Stimulated activated CD8-positive, alpha-beta memory T cell treated with anti-CD3 and anti-CD28 coated beads, Interleukin-15, amount 100 ng/mL, for 48 hours (primary cell): ENCODE results near the gene PRSS33.

Experiments used
- DNase-seq, 2 donors: peaks; one replicate each; pipeline ENCODE4 v3.0.0-alpha.2; 2020; ENCODE audit warnings: low read depth in 2 of 2

Gene PRSS33

DNA sequence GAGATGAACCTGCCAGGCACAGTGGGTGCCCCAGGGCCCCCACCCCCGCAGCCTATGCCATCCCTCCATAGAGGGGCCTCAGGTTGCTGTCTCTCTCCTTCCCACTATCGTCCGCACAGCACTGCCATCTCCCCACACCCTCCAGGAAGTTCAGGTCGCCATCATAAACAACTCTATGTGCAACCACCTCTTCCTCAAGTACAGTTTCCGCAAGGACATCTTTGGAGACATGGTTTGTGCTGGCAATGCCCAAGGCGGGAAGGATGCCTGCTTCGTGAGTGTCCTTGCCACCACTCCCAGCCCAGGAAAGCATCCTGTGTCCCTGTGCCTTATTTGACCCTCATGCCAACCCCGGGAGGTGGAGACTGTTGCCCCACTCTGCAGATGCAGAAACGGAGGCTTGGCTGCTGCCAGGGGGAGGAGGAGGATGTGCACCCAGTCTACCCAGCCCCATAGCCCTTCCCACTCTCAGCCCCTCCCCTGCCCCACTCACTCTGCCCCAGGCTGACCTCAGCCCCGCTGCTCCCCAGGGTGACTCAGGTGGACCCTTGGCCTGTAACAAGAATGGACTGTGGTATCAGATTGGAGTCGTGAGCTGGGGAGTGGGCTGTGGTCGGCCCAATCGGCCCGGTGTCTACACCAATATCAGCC, 33.6 kb upstream of the PRSS33 start:
- no peak for DNase-seq

DNA sequence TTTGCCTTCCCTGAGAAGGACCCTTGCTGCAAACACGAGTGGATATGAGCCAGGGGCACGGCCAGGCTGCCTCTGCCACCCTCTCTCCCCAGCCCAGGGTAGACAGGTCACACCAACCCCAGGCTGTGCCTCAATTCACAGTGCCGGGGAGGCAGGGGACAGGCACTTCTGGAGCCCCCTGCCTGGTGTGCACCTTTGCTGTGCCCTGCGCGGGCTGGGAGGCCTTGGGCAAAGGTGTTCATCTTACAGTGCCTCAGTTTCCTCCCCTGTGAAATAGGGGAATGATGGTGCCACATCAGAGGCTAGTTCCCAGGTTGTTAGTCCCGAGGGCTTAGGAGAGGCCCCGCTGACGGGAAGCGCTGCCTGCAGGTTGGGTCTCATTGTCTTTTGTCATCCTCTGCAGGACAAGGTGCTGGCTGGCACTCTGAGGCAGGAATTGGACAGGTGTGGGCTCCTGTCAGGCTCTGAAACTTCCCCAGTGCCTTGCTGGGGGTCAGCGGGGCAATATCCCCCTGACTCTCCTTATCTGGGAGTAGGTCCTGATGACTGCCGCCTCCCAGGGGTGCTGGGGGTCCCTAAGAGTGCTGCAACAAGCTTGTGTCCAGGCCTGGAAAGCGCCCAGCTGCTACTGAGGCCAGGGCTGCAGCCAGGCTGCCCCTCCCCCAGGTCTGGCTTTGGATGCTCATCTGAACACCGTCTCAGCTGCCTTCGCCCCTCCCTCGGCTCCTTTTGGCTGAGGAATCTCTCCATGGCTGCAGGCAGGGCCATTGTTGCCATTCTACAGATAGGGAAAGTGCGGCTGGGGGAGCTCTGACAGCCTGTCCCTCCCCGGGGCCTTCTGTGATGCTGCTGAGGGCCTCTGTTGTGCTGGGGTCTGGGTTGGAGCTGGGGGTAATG, 32.8 kb upstream of the PRSS33 start:
- no peak for DNase-seq

DNA sequence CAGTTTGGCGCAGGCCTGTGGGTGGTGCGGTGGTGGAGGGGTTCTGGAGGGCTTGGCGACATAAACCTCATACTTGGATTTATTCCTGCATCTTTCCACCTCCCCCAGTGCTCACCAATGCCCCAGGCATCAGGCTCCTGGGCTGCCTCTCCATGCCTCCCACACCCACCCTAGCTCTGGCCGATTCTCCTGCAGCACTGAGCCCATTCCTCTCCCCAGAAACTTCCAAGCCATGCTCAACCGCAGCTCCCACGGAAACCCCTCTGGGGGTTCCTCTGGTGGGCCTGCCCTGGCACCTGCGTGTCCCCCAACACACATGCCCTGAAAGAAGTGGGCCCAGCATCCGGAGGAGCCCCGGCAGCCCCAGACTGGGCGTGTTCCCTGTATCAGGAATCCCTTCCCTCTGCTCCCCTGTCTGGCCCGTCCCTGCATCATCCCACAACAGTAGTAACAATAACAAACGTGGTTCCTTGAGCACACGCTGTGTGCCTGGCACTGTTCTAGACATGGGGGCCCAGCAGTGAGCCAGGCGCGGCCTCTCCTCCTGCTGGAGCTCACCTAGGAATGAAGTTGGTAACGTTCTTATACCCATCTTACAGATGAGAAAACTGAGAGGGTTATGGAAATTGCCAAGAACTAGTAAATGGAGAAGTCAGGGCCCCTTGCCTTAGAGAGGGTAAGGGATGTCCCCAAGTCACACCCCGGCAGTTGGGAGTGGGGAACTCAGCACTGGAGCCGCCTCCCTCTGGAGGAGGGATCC, 32.0 kb upstream of the PRSS33 start:
- no peak for DNase-seq

DNA sequence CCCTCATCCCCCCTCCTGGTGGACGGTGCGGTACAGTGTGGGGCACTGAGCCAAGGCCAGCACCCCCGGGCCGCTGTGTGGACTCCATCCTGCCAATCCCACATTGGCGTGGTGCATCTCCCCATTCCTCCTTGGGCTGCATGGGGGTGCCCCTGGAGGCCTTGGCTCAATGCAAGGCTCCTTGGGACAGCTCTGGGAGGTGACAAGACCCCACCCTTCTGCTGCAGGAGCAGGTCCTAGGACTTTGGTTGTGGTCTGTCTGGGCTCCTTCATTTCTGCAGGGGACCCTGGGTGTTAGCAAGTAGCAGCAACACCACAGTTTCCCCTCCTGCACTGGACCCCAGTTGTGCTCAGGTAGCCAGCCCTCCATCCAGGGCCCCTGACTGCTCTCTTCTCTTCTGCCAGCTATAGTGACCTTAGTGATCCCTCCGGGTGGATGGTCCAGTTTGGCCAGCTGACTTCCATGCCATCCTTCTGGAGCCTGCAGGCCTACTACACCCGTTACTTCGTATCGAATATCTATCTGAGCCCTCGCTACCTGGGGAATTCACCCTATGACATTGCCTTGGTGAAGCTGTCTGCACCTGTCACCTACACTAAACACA, 31.0 kb upstream of the PRSS33 start:
- no peak for DNase-seq

DNA sequence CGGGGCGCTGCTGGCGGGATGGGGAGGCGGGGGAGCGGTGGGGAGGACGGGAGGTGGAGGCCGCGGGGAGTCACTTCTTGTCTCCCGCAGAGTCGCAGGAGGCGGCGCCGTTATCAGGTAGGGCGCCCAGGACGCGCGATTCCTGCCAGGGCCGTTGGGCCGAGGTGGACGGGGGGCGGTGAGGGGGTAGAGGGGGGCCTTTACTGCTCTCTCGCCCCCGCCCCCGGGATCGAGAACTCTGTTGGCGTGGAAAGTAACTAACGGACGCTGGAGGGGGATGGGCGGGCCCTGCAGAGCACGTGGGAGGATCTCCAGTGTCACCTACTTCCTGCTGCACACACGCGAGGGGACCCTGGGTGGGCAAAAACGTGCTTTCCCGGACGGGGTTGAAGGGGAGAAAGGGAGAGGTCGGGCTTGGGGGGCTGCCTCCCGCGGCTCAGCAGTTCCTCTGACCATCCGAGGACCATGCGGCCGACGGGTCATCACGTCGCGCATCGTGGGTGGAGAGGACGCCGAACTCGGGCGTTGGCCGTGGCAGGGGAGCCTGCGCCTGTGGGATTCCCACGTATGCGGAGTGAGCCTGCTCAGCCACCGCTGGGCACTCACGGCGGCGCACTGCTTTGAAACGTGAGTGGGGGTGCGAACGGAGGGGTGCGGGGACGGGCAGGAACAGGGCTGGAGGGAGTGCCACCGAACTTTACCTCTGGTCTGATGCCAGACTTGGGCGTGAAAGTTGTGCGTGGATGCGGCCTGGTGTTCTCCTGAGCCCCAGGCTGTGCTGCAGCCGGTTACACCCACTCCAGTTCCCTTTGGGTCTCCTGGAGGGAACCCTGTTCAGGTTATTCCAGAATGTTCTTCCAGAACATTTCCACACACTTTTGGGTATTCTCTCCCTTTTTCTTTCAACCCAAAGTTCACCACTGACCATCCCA, 30.2 kb upstream of the PRSS33 start:
- no peak for DNase-seq

DNA sequence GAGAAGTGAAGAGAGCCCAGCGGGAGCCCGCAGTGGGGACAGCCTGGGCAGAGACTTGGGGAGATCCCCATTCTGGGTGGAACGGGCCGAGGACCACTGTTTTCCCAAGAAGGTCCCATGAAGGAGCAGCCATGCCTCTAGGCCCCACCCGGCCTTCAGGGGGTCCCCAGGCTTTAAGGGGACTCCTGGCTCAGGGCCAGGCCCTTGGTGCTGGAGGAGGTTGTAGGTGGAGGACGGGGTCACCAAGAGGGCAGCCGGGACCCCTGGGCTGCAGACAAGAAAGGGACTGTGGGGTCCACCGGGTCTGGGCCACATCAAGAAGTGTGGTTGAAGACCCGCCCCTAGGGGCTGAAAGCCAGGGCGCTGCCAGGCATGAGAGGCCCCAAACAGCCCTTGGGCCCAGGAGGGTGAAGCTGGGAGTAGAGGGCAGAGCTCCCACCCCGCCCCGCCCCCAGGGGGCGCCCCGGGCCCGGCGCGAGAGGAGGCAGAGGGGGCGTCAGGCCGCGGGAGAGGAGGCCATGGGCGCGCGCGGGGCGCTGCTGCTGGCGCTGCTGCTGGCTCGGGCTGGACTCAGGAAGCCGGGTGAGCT, 29.5 kb upstream of the PRSS33 start, which contains the start of gene PRSS21:
Gene PRSS21, plus strand, starts transcription at position 487 of the 589 bp plus-strand sequence. Its CDS starts 32 bp downstream, at position 519.
- DNase-seq: no peak

DNA sequence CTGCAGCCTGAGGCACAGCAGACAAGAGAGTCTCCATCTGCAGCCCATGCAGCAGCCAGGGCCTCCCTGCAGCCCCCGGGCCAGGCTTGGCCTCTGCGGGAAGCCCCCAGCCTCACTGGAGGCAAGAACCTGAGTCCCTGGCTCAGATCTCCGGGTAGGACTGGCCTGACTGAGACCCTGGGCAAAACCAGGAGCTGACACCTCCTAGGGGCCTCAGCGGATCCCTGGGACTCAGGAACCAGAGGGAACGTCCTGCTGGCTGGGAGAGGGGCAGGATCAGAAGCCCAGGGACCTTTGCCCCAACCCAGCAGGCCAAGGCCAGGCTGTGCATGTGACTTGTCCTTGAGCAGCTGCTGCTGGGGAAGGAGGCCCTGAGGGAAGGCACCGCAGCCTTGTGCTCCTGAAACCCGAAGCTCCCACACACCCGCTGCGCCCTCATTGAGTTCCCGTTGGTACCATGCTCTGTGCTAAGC, 28.0 kb upstream of the PRSS33 start:
- DNase-seq: no peak

DNA sequence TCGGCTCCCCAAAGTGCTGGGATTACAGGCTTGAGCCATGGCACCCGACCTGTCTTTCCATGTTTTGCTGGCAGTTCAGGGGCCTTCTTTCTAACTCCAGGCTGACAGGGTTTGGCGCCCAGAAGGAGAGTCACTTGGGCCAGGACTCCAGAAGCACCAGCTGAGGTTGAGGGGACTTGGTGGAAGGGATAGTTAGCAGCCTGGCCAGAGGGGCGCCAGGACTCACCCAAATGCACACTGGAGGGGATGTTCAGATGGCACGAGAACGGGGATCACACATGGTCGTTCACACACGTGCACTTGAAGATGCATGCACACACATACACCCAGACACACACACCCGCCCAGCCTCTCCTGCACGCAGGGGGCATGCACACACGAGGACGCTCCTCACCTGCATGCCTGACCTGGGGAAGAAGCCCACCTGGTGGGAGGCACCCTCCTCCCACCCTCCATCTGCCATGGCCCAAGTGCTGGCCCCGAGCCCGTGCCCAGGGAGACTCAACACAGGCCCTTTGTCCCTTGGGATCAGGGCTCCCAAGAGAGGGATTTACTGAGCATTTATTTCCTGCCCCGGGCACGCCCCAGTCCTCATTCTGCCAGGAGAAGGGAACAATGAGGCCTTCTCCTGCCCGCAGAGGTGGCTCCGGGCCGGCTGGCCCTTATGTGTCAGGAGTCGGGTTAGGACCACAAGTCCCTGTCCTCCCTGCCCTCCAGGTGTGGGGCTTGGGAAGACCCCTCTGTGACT, 27.4 kb upstream of the PRSS33 start:
- no peak for DNase-seq

DNA sequence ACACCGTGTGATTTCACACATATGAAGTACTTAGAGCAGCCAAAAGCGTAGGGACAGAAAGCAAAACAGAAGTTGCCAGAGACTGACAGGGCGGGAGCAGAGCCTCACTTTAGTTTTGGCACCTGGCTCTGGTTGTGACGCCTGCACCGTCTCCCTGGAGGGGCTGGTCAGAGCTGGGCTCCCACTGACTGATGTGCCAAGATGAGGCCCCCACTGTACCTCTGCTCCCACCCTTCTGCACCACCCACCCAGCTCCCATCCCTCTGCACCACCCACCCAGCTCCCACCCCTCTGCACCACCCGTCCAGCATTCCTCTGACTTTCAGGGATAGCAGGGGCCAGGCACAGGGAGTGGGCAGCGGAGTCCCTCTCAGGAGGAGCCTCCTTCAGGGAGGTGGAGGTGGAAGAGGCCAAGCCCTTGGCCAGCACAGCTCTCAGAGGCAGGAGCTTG, 26.4 kb upstream of the PRSS33 start:
- DNase-seq: no peak

DNA sequence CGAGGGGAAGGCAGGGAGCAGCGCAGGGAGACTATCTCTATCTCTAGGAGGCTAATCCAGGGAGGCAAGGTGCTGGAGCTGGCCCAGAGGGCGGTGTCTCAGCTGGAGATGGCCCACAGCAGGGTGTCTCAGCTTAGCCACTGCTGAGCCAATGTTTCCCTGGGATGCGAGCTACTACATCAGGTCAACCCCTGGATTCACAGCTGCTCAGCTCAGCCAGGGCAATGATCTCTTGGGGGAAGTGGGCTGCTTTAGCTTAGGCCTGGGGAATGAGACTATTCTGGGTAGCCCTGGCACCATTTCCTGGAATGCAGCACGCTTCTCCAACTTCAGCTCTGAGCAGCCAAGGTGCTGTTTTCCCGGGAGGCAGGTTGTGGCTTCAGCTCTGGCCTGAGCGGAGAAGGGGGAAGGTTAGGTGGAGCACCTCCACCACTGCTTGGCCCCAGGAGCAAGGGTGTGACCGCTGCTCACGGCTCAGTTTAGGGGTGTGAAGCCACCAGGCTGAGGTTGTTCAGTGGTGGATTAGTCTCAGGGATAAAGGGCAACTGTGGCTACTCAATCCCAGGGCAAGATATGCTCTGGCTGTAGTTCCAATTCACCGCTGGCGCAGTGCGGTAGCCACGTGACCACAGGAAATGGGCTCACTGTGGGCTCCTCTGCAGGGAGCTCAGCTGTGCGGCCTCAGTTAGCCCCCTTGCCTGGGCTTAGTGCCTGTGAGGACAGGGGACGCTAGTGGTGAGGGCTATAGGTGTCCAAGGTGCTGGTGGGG, 24.5 kb upstream of the PRSS33 start:
- DNase-seq: no peak

DNA sequence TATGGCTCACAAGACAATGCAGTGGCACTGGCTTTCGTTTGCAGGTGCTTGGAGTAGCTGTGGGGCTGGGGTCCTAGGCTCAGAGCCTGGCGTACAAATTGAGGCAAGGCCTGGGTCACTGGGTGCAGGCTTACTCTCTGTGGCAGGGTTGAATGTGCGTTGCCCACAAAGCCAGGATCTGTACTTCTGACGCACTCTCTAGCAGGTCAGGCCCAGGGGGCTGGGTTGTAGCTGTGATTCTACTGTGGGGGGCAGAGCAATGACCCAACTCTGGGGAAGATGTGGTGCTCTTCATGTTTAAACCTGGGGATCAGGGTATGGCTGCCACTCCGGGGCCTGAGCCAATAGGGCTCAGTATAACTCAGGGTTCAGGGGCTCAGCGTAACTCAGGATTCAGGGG, 23.3 kb upstream of the PRSS33 start:
- no peak for DNase-seq

DNA sequence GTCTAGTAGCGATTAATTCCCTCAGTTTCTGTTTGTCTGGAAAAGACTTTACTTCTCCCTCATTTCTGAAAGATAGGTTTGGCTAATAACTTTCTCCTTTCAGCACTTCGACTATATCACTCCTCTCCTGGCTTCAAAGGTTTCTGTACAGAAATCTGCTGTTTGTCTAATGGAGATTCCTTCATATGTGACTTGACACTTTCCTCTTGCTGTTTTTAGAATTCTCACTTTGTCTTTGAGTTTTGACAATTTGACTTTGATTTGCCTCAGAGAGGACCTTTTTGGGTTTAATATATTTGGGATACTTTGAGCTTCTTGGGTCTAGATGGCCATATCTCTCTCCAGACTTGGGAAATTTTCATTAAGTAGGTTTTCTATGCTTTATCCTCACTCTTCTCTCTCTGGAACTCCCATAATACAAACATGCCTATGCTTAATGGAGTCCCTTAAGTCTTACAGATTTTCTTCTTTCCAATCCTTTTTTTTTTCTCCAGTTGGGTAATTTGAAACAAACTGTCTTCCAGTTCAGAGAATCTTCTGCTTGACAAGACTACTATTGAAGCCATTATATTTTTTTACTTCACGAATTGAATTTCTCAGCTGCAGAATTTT, 21.9 kb upstream of the PRSS33 start:
- DNase-seq: no peak

DNA sequence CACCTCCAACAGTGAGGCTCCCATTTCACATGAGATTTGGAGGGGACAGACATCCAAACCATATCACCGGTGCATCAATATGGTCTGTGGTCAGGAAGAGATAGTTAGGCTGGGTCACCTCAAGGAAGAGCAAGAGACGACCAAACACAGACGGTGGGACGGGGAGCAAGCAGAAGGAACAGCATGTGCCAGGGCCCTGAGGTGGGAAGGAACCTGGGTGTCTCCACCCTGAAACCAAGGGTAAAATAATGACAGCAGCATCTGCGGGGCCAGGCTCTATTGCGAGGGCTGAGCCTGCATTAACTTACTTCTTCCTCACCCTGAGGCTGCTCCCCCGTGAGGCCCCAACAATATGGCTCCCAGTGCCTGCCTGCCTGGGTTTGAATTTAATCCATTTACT, 20.8 kb upstream of the PRSS33 start:
- DNase-seq: no peak

DNA sequence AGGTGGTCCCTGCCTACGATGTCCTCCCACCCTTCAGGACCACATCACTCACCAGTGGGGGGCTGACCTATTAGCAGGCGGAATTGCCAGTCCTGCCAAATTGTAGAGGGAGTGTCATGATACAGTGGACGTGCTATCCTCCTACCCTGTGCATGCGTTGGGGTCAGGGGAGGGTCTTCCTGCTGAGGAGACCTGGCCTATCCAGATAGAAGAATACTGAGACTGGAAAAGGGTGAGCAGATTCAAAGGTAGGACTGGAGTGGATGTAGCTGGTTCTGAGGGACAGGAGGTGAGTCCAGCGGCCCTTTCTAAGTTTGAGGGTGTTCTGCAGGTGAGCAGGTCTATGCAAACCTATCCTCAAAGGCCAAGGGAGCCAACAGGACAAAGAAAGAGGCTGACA, 18.9 kb upstream of the PRSS33 start:
- no peak for DNase-seq

DNA sequence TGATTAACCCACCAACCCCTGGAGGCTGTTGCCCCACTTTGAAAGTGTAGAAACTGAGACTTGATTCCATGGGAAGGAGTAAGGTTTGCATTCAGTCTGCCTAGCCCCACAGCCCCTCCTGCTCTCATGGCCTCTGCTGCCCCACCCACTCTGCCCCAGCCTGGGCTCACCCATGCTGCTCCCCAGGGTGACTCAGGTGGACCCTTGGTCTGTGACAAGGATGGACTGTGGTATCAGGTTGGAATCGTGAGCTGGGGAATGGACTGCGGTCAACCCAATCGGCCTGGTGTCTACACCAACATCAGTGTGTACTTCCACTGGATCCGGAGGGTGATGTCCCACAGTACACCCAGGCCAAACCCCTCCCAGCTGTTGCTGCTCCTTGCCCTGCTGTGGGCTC, 17.4 kb upstream of the PRSS33 start:
- no peak for DNase-seq

DNA sequence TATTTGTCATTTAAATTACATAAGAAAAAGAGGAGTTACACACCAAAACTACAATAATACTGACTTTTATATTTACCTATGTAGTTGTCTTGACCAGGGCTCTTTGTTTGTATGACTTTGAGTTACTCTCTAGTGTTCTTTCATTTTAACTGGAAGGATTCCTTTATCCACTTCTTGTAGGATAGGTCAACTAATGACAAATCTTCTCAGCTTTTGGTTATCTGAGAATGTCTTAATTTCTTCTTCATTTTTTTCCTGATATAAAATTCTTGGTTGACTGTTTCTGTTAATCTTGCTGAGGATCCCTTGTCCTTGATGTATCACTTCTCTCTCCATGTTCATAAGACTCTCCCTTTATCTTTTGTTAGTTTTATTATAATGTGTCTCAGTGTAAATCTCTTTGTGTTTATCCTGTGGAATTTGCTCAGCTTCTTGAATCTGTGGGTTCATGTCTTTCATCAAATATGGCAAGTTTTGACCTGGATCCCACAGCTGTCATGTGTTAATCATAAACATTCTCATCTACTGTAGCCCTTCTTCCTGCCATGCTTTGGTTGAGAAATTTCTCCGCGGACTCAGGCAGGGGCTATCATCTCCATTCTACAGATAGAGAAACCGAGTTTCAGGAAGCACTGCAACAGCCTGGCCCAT, 16.3 kb upstream of the PRSS33 start:
- DNase-seq: no peak

DNA sequence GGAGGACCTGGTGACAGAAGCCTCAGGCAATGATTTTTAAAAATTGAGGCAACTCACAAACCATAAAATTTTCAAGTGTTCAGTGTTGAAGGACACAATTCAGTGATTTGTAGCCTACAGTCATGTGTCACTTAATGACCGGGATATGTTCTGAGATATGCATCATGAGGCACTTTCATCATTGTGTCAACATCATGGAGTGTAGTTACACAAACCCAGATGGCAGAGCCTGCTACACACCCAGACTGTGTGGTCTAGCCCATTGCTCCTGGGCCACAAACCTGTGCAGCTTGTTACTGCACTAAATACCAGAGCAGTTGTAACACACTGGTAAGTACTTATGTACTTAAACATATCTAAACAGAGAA, 12.5 kb upstream of the PRSS33 start:
- DNase-seq: no peak
